GM21528 (cell line): ENCODE data around the gene IRF8.

Experiments
- ATAC-seq: cut with Tn5 transposase; IDR thresholded peaks from one replicate; pipeline ENCODE4 v1.9.1; 2021; ENCODE audit warnings: mild to moderate bottlenecking, moderate library complexity; ENCODE audit not compliant: unreplicated experiment, low FRiP score

Gene IRF8

DNA sequence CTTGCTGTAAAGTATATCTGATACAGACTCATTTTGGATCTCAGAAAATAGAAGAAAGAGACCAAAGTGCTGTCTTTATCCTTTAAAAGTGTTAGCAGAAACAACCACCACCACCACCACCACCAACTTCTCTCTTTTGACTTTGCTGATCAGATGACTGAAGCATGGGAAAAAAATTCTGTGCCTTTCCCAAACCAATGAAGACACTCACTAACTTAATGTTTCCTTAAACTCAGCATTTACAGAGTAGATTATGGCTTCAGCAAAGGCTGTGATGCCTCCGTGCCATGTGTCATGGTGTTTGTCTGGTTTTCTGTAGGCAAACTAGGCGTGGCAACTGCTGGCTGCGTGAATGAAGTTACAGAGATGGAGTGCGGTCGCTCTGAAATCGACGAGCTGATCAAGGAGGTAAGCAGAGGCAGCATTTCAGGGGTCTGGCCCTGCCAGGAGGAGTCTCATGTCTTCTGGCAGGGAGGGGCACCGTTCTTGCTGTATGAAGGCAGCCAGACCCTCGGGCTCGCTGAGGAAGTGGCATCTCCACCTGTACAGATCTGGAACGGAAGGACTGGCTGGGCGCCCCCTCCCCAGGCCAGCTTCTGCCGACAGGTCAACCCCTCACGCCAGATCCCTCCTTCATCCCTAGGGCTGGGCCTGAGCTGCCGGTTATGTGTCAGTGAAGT is 12.4 kb downstream of the IRF8 start:
- no peak for ATAC-seq

DNA sequence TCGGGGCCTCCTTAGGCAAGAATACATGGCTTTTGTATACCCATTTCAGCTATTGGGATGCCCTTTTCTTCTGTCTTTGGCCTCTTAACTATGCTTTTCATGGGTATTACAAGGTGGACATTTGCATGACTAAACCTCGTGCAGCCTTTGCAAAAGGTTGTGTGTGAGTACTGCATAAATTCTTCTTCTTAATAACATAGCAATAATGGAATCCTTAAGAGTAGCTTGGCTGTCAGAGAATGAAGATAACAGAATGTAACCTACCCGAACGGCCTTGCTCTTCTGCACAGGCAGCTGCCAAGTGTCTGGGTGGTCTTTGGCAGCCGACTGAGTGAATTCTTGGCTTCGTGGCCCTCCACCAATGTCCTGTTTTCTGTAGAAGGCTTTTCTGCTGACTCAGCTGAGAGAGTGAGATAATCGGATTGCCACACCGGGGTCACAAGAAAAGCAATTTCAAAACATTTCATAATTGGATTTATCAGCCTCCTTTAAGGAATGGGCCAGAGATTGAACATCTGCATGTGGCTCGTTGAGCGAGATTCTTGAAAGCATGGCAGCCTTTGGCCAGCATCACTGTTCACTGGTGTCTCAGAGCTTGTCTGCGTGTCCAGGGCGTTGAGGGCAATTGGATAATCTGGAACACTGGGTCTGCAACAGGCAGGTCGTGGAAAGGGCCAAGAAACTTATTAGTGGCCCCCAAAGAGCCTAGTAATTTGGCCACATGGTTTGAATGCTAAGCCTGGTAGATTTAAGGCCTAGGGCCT is 13.4 kb downstream of the IRF8 start:
- ATAC-seq = no peak

DNA sequence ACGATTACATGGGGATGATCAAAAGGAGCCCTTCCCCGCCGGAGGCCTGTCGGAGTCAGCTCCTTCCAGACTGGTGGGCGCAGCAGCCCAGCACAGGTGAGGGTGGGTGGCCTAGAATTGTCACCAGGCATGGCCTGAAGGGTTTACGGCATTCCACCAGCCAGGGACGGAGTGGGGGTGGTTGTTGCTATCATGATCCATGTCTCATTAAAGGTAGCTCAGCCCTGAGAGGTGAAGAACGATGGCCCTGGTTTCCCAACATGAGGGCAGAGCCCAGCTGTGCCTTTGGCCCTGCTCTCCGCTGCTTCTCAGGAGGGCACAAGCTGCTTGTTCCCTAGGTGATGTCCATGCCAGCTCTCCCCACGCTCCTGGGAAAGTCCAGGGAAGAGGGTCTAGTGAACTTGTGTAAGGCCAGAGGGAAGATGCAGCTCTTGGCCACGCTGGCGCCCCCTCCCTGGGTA is 14.2 kb downstream of the IRF8 start:
- no peak for ATAC-seq

DNA sequence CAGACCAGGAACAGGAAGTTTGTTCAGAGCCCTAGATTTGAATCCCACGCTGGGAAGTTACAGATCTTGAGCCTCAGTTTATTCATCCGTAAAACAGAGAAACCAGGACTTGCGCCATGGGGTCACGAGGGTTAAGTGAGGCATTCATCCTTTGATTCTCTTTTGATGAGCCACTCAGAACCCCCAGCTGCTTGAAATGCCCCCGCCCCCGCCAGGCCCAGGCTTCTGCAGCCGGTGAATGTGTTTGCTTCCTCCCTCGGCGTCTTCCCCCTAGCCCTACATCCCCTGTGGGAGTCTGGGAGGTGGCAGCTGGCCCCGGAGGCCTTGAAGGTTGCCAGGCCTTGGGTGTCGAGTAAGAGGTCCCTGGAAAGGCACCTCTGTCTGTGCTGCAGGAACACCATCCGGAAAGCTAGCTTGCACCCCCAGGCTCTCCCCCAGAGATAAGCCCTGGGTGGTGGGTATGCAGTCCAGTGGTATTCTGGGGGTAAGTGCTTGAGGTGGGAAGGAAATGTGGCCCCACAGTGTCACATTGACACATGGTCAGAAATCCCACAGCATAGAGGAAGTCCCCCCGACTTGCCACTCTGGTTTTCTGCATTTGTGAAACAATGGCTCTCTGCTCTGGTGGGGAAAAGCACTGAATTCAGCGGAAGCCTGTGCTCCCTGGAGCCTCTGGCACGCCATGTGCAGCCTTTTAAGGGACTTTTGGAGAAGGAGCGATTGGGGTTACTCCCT is 14.9 kb downstream of the IRF8 start:
- no peak for ATAC-seq

DNA sequence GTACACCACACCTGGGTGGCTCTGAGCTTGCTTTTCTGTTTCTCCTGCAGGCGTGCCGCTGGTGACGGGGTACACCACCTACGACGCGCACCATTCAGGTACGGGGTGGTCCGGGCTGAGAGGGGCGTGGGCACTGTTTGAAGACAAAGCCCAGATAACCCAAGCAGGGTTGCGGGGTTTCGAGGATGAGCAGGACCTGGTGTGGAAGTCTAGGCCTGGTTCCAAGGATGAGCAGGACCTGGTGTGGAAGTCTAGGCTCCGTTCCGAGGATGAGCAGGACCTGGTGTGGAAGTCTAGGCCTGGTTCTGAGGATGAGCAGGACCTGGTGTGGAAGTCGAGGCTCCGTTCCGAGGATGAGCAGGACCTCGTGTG is 15.4 kb downstream of the IRF8 start:
- no peak for ATAC-seq

DNA sequence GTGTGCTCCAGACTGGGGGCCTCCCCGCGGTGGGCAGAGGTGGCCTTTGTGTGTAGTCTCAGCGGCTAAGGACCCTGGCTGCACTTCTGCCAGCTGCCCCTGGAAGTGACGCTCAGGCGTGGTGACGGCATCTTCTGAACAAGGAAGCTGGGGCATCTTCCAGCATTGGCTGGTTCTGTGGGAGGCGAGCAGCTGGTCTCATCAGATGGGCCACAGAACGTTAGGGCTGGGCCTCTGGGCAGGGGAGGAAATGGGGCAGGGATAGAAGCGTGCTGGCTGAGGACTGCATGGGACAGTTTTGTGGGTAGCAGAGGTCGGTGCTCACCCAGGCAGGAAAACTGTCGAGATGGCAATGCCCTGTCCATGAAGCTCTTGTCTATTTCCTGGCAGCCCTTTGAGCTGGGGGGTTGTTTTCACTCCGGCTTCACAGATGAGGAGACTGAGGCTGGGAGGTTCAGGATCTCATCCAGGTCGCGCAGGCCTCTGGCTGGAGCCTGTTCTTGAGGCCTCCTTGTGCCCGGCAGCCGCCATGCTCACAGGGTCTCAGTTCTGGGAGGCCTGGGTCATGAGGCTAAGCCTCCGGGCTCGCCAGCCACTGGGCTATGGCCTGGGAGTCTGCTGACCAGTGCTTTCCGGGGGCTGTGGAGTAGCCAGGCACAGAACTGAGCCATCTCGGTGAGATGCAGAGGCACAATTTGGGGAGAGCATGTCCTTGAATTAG is 16.3 kb downstream of the IRF8 start:
- no peak for ATAC-seq

DNA sequence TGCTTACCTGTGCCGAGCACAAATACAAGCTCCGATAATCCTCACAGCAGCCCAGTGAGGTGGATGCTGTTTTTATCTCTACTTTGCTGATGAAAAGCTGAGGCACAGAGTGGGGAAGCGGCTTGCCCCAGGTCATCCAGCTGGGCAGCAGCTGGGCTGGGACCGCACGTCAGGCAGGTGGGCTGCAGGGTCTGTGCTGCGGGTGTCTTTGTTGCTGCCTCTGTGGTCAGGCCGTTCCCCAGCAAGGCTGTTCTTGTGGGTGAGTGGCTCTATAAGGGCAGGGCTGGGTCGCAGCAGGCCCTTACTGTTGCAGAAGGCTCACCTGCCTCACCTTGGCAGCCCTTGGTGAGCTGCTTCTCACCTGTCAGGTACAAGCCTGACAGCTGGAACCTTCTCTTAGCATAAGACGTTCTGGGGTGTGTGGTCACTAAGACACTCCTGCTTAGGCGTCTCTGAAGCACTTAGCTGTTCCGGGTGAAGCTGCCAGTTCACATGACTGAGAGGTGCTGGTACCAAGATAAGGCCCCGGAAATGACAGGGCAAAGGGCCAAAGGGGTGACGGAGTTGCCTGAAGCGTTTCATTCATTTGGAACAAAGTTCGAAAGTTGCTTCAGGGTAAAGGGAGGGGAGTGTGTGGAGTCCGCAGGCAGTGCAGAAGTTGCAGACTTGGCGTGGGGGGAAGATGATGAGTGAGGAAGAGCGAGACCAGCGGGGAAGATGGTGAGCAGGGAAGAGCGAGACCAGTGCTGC is 17.4 kb downstream of the IRF8 start:
- ATAC-seq = no peak

DNA sequence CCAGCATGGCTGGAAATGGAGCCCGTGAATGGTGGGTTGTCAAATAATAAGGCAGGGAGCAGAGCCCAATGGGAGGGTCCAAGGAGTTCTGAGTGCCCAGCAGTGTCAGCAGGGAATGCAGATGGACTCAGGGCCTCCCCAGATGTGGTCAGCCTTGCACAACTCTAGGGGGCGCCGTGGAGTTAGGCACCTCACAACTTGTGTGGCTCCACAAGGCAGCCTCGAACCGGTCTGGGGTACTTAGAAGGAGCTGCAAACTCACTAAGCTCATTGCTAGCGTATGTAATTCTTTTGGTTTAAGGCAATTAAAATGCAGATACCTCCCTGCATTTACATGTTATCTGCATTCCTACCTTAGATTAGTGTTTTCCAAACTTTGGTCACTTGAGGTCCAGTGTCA is 18.1 kb downstream of the IRF8 start:
- no peak for ATAC-seq

DNA sequence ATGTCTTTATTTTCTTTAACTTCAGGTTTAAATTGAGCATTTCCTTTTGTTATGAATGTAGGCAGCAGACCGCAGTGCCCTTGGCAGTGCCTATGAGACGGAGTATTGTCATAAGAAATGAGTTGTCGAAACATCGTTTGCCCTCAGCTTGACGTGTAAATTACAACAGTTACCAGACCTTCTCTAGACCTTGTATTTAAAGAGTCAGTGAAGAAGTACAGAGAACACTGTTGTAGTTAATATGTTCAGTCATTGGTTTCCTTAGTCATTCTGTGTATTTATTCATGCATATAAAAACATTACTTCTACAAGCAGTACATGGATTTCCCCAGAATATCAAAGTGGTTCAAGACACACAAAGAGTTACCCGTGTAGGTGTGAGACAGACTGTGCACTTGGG is 19.0 kb downstream of the IRF8 start:
- ATAC-seq = no peak

DNA sequence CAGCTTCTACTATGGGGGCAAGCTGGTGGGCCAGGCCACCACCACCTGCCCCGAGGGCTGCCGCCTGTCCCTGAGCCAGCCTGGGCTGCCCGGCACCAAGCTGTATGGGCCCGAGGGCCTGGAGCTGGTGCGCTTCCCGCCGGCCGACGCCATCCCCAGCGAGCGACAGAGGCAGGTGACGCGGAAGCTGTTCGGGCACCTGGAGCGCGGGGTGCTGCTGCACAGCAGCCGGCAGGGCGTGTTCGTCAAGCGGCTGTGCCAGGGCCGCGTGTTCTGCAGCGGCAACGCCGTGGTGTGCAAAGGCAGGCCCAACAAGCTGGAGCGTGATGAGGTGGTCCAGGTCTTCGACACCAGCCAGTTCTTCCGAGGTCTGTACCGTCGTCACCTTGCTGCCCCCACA is 19.5 kb downstream of the IRF8 start:
- no peak for ATAC-seq

DNA sequence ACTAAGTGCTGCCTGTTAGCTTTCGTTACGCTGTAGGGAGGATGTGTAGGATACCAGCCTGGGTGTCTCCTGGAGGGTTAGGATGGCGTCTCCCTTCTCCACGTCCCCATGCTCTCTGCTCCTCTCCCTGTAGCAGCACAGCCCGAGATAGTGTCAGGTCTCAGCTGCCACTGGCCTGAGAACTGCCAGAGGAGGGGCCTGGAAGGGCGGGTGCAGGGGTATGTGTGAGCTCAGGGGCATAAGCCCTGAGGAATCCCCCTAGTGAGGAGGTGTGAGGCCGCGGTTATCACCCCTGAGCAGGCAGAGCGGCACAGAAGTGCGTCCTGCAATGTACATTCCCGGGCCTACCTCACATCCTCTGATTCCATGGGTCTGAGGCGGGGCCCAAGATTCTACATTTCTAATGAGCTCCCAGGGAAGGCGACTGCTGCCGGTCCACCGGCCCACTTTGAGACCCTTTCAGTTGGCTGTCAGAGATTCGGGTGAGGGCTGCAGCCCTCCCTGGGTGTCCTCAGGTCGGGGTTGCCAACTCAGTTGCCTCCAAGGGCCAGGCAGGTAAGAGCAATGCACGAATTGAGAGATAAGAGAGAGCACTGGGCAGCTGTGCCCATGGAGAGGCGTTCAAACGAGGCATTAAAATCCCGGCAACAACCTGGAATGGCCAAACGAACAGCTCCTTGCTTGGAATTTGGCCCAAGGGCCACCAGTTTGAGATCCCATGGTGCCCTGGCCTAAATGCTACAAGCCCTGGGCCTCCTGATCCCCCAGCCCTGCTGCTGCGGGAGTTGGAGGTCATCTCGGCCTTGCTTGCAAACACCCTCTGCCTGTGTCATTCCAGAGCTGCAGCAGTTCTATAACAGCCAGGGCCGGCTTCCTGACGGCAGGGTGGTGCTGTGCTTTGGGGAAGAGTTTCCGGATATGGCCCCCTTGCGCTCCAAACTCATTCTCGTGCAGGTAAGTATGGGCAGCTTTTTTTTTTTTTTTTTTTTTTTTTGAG is 20.6 kb downstream of the IRF8 start:
- ATAC-seq = no peak

DNA sequence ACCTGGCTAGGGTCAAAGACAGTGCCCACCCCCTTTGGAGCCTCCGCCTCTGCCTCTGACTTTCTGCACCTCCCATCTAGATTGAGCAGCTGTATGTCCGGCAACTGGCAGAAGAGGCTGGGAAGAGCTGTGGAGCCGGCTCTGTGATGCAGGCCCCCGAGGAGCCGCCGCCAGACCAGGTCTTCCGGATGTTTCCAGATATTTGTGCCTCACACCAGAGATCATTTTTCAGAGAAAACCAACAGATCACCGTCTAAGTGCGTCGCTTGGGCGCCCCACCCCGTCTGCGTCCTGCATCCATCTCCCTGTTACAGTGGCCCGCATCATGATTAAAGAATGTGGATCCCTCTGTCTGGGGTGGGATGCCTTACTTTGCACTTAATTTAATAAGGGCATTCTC is 22.1 kb downstream of the IRF8 start:
- no peak for ATAC-seq

DNA sequence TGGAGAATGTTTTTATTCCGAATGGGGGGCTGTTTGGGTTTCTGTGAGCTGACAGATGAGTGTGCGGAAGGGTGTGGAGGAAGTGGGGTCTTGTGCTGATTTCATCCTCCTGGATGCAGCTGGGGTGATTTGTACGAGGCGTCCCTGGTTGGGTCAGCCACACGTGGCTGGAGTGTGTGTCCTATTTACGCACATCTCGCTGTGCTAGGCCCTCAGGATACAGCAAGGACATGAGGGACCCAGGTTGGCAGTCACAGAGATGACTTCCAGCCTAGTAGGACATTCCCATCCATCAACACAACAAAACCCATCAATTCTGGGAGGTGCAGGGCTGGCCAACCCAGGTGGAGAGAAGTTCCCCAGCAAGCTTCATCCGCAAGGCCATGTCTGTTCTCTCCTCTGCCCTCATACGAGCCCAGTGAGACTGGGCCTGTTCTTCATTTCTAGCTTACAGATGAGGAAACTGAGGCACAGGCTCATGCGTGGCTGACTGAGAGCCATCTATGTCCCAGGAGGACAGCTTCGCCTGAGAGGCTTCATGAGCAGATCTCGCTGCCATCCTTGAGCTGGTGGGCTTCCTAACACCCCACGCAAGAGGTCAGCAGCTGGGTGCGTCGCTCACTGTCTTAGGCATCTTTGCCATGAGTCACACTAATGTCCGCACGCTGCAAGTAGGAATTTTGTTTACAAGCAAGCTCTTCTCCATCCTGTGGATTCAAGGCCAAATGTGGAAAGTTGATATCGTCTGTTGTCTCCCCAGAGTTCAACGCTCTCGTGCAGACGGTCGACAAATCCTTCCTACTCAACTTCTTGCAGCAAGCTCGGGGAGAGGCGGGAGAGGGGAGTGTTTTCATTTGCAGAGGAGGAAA is 24.4 kb downstream of the IRF8 start:
- ATAC-seq = no peak

DNA sequence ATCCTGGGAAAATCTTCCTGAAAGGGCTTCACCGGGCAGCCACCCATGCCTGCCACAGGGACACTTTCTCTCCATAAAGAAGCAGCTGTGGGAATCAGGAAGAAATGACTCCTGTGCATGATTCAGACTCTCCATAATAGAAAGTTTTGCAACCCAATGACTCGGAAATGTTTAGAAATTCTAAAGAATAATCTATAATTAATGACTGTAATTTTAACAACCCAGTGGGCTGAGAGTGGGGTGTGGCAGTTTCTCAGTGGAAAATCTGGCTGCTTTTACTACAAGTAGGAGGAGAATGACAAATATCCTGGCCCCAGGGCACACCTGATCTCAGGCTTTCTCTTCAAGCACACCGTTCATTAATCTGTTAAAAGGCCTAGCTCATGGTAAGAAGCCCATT is 25.7 kb downstream of the IRF8 start:
- ATAC-seq = no peak

DNA sequence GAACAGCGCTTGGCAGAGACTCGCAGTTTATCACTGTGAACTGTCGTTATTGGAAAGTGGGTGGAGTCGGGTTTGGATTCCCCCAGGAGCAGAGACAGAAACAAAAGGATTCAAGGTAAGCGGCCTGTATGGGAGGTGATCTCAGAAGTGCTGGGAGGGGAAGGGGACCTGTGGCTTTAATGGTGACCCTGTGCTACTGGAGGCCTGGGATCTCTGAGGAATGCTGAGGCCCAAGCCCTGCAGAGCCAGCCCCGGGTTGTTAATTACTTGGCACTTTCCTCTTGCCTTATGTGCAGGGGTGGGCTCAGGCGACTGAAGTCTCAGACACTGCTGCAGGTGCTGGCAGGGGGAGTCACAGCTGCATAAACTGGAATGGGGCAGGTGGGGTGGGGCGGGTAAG is 27.4 kb downstream of the IRF8 start:
- no peak for ATAC-seq

DNA sequence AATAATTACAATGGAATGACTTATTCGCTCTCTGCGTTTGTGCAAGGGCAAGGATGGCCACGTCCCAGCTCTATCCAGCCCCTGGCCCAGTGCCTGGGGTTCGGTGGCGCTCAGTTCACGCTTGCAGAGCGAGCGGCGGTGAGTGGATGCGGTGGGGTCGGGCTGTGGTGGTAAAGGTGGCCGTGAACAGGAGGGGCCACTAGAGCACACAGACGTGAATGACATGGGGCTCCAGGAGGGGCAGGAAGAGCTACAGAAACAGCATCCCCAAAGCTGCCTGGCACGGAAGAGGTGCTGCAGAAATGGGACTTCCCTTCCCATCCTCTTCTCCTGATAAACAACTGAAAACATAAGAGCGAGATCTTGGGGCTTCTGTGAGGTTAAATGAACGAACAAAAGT is 28.4 kb downstream of the IRF8 start:
- ATAC-seq = no peak

DNA sequence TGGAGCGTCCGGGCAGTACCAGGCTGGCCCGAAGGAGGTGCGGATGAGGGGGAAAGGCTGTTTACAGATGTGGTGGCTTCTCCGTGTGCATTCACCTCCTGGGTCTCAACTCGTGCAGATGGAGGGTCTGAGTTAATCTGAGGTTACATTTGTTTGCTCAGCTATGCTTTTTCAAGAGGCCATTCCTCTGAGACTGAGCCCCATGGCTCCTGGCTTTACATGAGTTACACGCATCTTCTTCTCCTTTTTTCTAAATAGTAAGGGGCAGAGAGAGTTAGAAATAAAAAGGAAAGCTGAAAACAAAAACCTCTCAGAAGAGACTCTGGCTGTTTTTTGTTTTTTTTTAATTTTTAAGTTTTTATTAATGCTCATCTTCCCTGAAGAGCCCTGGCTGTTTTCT is 29.0 kb downstream of the IRF8 start:
- no peak for ATAC-seq

DNA sequence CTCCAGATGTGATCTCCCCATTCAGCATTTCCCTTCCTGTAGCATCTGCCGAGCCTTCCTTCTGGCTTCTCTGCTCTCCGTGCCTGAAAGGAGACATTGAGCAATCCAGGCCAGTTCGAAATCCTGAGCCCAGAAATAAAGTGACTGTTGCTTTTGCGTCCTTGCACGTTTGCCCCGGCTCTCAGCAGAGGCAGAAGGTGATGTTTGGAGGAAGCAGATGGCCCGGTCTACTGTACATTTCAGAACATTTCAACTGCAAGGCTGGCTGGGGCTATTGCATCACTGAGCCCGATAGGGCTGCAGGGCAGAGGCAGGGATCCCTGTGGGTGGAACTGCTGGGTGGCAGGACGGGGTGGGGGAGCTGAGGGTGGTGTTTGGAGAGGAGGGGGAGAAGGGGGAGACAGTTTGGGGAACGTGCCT is 29.4 kb downstream of the IRF8 start:
- ATAC-seq = no peak
